H9 (cell line): ENCODE data around the gene AZI2. TPM values are rescaled to one million over a fixed set of nuclear protein-coding genes. Genes with fewer than 3 reads are reported as not detected.

Source experiments
- DNase-seq: peaks from one replicate; pipeline ENCODE4 v3.0.0-alpha.2; 2017
- H2AFZ ChIP-seq: one replicate; pipeline ENCODE4 v1.6.1; 2013; ENCODE audit warnings: mild to moderate bottlenecking, low read length, control low read depth, moderate library complexity
- H2AK5ac ChIP-seq: 2 replicates; pipeline ENCODE4 v1.6.1; 2013; ENCODE audit warnings: low read length, control low read depth, mixed read lengths; ENCODE audit not compliant: insufficient read length
- H2BK120ac ChIP-seq: one replicate; pipeline ENCODE4 v1.6.1; 2013; ENCODE audit warnings: low read depth, mild to moderate bottlenecking, low read length, control low read depth, inconsistent platforms; ENCODE audit not compliant: poor library complexity, severe bottlenecking
- H2BK12ac ChIP-seq: 2 replicates; pipeline ENCODE4 v1.6.1; 2013; ENCODE audit warnings: low read length, control low read depth, mixed read lengths, low read depth; ENCODE audit not compliant: insufficient read length
- H2BK15ac ChIP-seq: 2 replicates; pipeline ENCODE4 v1.6.1; 2013; ENCODE audit warnings: low read depth, low read length, control low read depth
- H2BK20ac ChIP-seq: one replicate; pipeline ENCODE4 v1.6.1; 2013; ENCODE audit warnings: low read depth, mild to moderate bottlenecking, low read length, control low read depth, inconsistent platforms; ENCODE audit not compliant: poor library complexity, severe bottlenecking
- H2BK5ac ChIP-seq: 2 replicates; pipeline ENCODE4 v1.6.1; 2013; ENCODE audit warnings: low read length, control low read depth, mixed read lengths; ENCODE audit not compliant: insufficient read length
- H3K14ac ChIP-seq: 2 replicates; pipeline ENCODE4 v1.6.1; 2013; ENCODE audit warnings: low read length, control low read depth; ENCODE audit not compliant: insufficient read depth
- H3K18ac ChIP-seq: 2 replicates; pipeline ENCODE4 v1.6.1; 2013; ENCODE audit warnings: low read depth, mild to moderate bottlenecking, mixed read lengths, low read length, control low read depth; ENCODE audit not compliant: insufficient read length
- H3K23ac ChIP-seq: 2 replicates; pipeline ENCODE4 v1.6.1; 2013; ENCODE audit warnings: low read length, control low read depth, mixed read lengths, low read depth; ENCODE audit not compliant: insufficient read length
- H3K23me2 ChIP-seq: 2 replicates; pipeline ENCODE4 v1.6.1; 2013; ENCODE audit warnings: low read depth, mild to moderate bottlenecking, mixed read lengths, low read length, control low read depth; ENCODE audit not compliant: insufficient read length, poor library complexity, severe bottlenecking
- H3K27ac ChIP-seq: 2 replicates; pipeline ENCODE4 v1.5.1; 2013; ENCODE audit warnings: low read length, control low read depth, mixed read lengths, low read depth; ENCODE audit not compliant: insufficient read length
- H3K27me3 ChIP-seq: 2 replicates; pipeline ENCODE4 v1.6.1; 2013; ENCODE audit warnings: low read length, control low read depth, inconsistent platforms; ENCODE audit not compliant: insufficient read depth
- H3K4ac ChIP-seq: 2 replicates; pipeline ENCODE4 v1.6.1; 2013; ENCODE audit warnings: low read depth, mild to moderate bottlenecking, control low read depth, inconsistent platforms, low read length, moderate library complexity
- H3K4me1 ChIP-seq: 2 replicates; pipeline ENCODE4 v1.6.1; 2013; ENCODE audit warnings: low read length, control low read depth, inconsistent platforms; ENCODE audit not compliant: insufficient read depth
- H3K4me2 ChIP-seq: 2 replicates; pipeline ENCODE4 v1.6.1; 2013; ENCODE audit warnings: low read length, control low read depth, mixed read lengths; ENCODE audit not compliant: insufficient read length, insufficient read depth
- H3K56ac ChIP-seq: 2 replicates; pipeline ENCODE4 v1.6.1; 2013; ENCODE audit warnings: low read depth, mild to moderate bottlenecking, mixed read lengths, low read length, control low read depth; ENCODE audit not compliant: insufficient read length
- H3K79me1 ChIP-seq: 2 replicates; pipeline ENCODE4 v1.6.1; 2013; ENCODE audit warnings: low read depth, mild to moderate bottlenecking, moderate library complexity, low read length, control low read depth, inconsistent platforms; ENCODE audit not compliant: insufficient read depth, poor library complexity, severe bottlenecking
- H3K79me2 ChIP-seq: 2 replicates; pipeline ENCODE4 v1.6.1; 2013; ENCODE audit warnings: low read length, control low read depth, inconsistent platforms; ENCODE audit not compliant: insufficient read depth
- H3K9ac ChIP-seq: 2 replicates; pipeline ENCODE4 v1.6.1; 2013; ENCODE audit warnings: low read length, control low read depth, mixed read lengths; ENCODE audit not compliant: insufficient read length; ENCODE audit errors: extremely low read depth
- H3K9me3 ChIP-seq: one replicate; pipeline ENCODE4 v1.6.1; 2013; ENCODE audit warnings: low read depth, low read length, inconsistent platforms; ENCODE audit not compliant: control insufficient read depth
- H3T11ph ChIP-seq: one replicate; pipeline ENCODE4 v1.6.1; 2013; ENCODE audit warnings: mild to moderate bottlenecking, low read length, control low read depth, inconsistent platforms
- H4K20me1 ChIP-seq: one replicate; pipeline ENCODE4 v1.6.1; 2013; ENCODE audit not compliant: control insufficient read depth, insufficient read length, insufficient read depth
- H4K5ac ChIP-seq: 2 replicates; pipeline ENCODE4 v1.6.1; 2013; ENCODE audit warnings: low read depth, mild to moderate bottlenecking, mixed read lengths, low read length, control low read depth; ENCODE audit not compliant: insufficient read length
- H4K8ac ChIP-seq: replicated peaks from 2 replicates; pipeline ENCODE4 v1.6.1; 2013; ENCODE audit warnings: low read length, control low read depth, mixed read lengths, low read depth; ENCODE audit not compliant: insufficient read length
- H4K91ac ChIP-seq: 2 replicates; pipeline ENCODE4 v1.6.1; 2013; ENCODE audit warnings: low read depth, mild to moderate bottlenecking, moderate library complexity, mixed read lengths, low read length, control low read depth; ENCODE audit not compliant: insufficient read length
- H3K27ac Mint-ChIP-seq, 3 experiments: 2 replicates in 2 of 3; 3 replicates in 1 of 3; pipeline ENCODE4 v1.8.0; 2020 to 2021; ENCODE audit warnings: mixed read lengths in 3 of 3, mild to moderate bottlenecking in 1 of 3, moderate library complexity in 1 of 3
- H3K27me3 Mint-ChIP-seq: 2 replicates; pipeline ENCODE4 v1.8.0; 2021; ENCODE audit warnings: low read depth, mild to moderate bottlenecking, moderate library complexity, mixed read lengths
- H3K36me3 Mint-ChIP-seq, 3 experiments: 2 replicates in 2 of 3; 3 replicates in 1 of 3; pipeline ENCODE4 v1.8.0; 2020 to 2021; ENCODE audit warnings: low read depth in 3 of 3, mixed read lengths in 3 of 3; ENCODE audit not compliant: insufficient read depth in 1 of 3
- H3K4me1 Mint-ChIP-seq, 2 experiments: 2 replicates each; pipeline ENCODE4 v1.8.0; 2020; ENCODE audit warnings: mixed read lengths in 2 of 2
- H3K4me3 Mint-ChIP-seq, 2 experiments: 2 replicates in 1 of 2; 3 replicates in 1 of 2; pipeline ENCODE4 v1.8.0; 2020 to 2021; ENCODE audit warnings: mild to moderate bottlenecking in 2 of 2, mixed read lengths in 2 of 2, moderate library complexity in 1 of 2
- H3K9me3 Mint-ChIP-seq, 2 experiments: 2 replicates in 1 of 2; 3 replicates in 1 of 2; pipeline ENCODE4 v1.8.0; 2020; ENCODE audit warnings: mild to moderate bottlenecking in 2 of 2, mixed read lengths in 2 of 2, moderate library complexity in 1 of 2
- WGBS: extraction: QIAGEN DNeasy Blood & Tissue Kit; methylation state at CpG from one replicate; pipeline ENCODE4 v1.1.7; 2013; ENCODE audit warnings: missing lambda C conversion rate, low lambda C conversion rate, mixed read lengths; ENCODE audit not compliant: insufficient read length; ENCODE audit errors: extremely low coverage; 5-methylcytosine and 5-hydroxymethylcytosine counted together
- total RNA-seq: library from RNA; stranded (reverse); gene quantifications from 2 replicates; pipeline ENCODE4 v1.2.1, GENCODE V29; 2021
- TF ChIP-seq, protein P1 (sequence below): fragments of 200-600 bp; sonication (generic); conservative IDR thresholded peaks from 3 replicates; pipeline ENCODE4 v1.8.0; 2021; ENCODE audit warnings: antibody characterized with exemption, mild to moderate bottlenecking

The AZI2 gene
- total RNA-seq, 1 experiment from 2014 or later = 36.7 TPM

DNA sequence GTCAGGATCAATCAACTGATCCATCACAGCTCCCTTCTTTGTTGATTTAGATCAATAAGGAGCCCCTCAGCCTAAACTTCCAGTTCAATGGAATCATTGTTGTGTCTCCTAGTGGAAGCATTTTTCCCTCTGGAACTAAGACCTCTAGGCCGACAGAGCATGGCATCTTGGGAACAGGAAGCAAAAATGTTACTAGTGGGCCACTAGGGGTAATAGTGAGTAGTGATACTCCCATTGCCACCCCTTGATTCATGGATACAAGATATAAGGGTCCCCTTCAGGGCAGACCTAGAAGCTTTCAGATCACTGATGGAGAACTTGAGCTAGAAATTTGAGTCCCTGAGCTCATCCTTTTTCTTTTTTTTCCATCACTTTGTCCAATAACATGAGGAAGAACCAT lies 40.4 kb upstream of the AZI2 start:
- no peaks in the 10 kb centered on the region for H3K4me1 ChIP-seq
- H3K4me2 ChIP-seq = no peak overlapping the region
- H3K4me1 Mint-ChIP-seq = no peaks in the 10 kb centered on the region
- no peak overlapping the region for H3K4ac ChIP-seq
- H3K4me3 Mint-ChIP-seq = no peak overlapping the region
- H3K9ac ChIP-seq = no peak overlapping the region
- H3K27me3 Mint-ChIP-seq = peaks cover 1% of the 10 kb centered on the region; the same call in 1 of the 2 replicates
- H3K36me3 Mint-ChIP-seq = peaks cover 0 to 11% (median 0%) of the 10 kb centered on the region in 3 experiments; a peak in 2 of 7 replicates
- TF ChIP-seq, protein P1, sequence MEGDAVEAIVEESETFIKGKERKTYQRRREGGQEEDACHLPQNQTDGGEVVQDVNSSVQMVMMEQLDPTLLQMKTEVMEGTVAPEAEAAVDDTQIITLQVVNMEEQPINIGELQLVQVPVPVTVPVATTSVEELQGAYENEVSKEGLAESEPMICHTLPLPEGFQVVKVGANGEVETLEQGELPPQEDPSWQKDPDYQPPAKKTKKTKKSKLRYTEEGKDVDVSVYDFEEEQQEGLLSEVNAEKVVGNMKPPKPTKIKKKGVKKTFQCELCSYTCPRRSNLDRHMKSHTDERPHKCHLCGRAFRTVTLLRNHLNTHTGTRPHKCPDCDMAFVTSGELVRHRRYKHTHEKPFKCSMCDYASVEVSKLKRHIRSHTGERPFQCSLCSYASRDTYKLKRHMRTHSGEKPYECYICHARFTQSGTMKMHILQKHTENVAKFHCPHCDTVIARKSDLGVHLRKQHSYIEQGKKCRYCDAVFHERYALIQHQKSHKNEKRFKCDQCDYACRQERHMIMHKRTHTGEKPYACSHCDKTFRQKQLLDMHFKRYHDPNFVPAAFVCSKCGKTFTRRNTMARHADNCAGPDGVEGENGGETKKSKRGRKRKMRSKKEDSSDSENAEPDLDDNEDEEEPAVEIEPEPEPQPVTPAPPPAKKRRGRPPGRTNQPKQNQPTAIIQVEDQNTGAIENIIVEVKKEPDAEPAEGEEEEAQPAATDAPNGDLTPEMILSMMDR = no peak; the same call in 2 of the 3 replicates
- no peak overlapping the region for H3K14ac ChIP-seq
- H2AFZ ChIP-seq = no peak overlapping the region
- no peak overlapping the region for H3K18ac ChIP-seq
- no peak overlapping the region for H3T11ph ChIP-seq
- H3K9me3 ChIP-seq = no peaks in the 10 kb centered on the region
- no peaks in the 10 kb centered on the region for H3K79me2 ChIP-seq
- no peak overlapping the region for H2AK5ac ChIP-seq
- H3K23ac ChIP-seq = no peak overlapping the region
- DNase-seq = no peak
- H2BK12ac ChIP-seq = no peak overlapping the region
- H4K5ac ChIP-seq = no peak overlapping the region
- H3K27me3 ChIP-seq = no peaks in the 10 kb centered on the region
- no peaks in the 10 kb centered on the region for H3K79me1 ChIP-seq
- peaks cover 6 to 11% of the 10 kb centered on the region in 2 experiments; a peak in 4 of 5 replicates for H3K9me3 Mint-ChIP-seq
- no peak overlapping the region for H2BK5ac ChIP-seq
- no CpG with 5 or more reads among the region's 1 CpG for WGBS
- H3K23me2 ChIP-seq = no peaks in the 10 kb centered on the region
- H4K8ac ChIP-seq = no peak overlapping the region
- H2BK120ac ChIP-seq = no peak overlapping the region
- H2BK20ac ChIP-seq = no peak overlapping the region
- no peak overlapping the region for H4K91ac ChIP-seq
- H3K56ac ChIP-seq = no peak overlapping the region
- H2BK15ac ChIP-seq = no peak overlapping the region
- H3K27ac ChIP-seq = no peak overlapping the region
- no peaks in the 10 kb centered on the region for H4K20me1 ChIP-seq
- H3K27ac Mint-ChIP-seq = no peak overlapping the region
